ENCODE measurements around the gene SPPL2B. TPM values are rescaled to one million over a fixed set of nuclear protein-coding genes. Genes with fewer than 3 reads are reported as not detected.
A peak's percentile ranks its signal among the peaks of the same experiment; 100 is the strongest.
"Not testable (repeated sequence)": the region's sequence is repeated elsewhere in the genome, so short reads cannot be mapped to it uniquely, and the experiment has no call there.

SPPL2B gene, protein sequence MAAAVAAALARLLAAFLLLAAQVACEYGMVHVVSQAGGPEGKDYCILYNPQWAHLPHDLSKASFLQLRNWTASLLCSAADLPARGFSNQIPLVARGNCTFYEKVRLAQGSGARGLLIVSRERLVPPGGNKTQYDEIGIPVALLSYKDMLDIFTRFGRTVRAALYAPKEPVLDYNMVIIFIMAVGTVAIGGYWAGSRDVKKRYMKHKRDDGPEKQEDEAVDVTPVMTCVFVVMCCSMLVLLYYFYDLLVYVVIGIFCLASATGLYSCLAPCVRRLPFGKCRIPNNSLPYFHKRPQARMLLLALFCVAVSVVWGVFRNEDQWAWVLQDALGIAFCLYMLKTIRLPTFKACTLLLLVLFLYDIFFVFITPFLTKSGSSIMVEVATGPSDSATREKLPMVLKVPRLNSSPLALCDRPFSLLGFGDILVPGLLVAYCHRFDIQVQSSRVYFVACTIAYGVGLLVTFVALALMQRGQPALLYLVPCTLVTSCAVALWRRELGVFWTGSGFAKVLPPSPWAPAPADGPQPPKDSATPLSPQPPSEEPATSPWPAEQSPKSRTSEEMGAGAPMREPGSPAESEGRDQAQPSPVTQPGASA
- 7.7 and 14.3 TPM in 2 replicates for total RNA-seq (2014; rRNA removed; shearing (Covaris generic))

DNA sequence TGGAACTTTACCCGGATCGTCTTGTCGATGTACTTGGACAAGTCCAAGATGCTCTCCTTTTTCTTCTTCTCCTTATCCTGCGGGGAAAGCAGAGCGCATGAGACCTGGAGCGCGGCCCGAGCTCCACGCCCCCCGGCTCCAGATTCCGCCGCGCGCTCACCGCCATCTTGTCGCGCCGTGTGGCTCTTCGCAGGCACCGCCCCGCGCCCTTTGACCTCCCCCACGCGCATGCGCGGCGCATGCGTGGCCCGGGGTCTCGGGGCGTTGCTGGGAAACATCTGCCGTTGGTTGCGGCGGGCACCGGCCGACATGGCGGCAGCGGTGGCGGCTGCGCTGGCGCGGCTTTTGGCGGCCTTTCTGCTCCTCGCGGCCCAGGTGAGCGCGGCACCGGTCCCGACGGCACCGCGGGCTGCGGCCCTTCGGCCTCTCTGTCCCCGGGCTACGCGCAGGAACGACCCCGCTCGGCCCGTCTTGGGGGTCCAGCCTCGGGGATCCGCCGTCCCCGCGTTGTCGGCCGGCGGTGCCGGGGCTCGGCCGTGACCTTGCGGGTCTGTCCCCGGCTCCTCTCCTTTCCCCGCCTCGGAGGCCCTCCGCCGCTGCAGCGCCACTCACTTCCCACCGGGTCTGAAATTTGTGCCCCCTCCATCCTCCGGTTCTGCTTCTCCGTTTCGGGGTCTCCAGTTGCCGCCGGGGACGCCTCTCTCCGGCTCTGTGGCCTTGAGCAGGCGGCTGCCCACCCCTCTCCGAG lies at the start of gene SPPL2B, which contains the start of gene LSM7:
Gene SPPL2B (plus strand): TSS at position 284 of the 748 bp plus-strand sequence. CDS start 26 bp downstream, at position 310.
Gene LSM7 (minus strand): TSS at position 186 of the 748 bp plus-strand sequence. CDS start 20 bp downstream, at position 166.
- DNase-seq = peak; percentile 86 to 91
- Histone ChIP-seq H3K4me3 (peak within 1 kb of the TSS; percentile 90), H3K4me1 (peaks cover 34% of the 10 kb centered on the region), H3K27ac (peak within 1 kb of the TSS; percentile 51), H3K9me3 (replicated peaks) (no peaks in the 10 kb centered on the region), H3K36me3 (peaks cover 7% of the 10 kb centered on the region), H3K27me3 (no peaks in the 10 kb centered on the region)

DNA sequence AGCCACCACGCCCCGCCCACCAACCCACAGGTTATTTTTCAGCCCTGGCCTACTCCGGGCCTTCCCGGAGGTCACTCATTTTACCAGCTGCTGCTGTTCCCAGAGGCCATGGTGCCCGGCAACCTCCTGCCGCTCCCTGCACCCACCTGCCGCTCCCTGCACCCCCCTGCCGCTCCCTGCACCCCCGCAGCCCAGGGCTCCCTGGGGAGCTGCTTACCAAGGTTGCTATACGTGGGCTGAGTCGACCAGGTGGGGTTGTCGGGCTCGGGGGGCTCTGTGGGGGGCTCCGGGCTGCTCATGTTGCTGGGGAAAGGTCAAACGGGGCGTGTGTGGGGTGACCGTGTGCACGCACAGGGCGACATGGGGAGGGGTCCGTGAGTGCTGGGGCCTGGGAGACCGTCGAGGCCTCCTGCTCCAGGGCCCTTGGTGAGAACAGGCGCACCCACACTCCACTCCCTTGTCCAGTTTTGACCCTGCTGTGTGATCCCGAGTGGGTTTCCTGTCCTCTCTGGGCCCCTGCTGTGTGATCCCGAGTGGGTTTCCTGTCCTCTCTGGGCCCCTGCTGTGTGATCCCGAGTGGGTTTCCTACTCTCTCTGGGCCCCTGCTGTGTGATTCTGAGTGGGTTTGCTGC lies 47.7 kb upstream of the SPPL2B start:
- no peak for DNase-seq
- Histone ChIP-seq H3K9me3 (replicated peaks) (no peaks in the 10 kb centered on the region), H3K36me3 (no peaks in the 10 kb centered on the region), H3K27ac (no peak overlapping the region), H3K4me1 (peaks cover 3% of the 10 kb centered on the region; the same call in 1 of the 2 replicates), H3K27me3 (no peaks in the 10 kb centered on the region), H3K4me3 (no peak overlapping the region)

DNA sequence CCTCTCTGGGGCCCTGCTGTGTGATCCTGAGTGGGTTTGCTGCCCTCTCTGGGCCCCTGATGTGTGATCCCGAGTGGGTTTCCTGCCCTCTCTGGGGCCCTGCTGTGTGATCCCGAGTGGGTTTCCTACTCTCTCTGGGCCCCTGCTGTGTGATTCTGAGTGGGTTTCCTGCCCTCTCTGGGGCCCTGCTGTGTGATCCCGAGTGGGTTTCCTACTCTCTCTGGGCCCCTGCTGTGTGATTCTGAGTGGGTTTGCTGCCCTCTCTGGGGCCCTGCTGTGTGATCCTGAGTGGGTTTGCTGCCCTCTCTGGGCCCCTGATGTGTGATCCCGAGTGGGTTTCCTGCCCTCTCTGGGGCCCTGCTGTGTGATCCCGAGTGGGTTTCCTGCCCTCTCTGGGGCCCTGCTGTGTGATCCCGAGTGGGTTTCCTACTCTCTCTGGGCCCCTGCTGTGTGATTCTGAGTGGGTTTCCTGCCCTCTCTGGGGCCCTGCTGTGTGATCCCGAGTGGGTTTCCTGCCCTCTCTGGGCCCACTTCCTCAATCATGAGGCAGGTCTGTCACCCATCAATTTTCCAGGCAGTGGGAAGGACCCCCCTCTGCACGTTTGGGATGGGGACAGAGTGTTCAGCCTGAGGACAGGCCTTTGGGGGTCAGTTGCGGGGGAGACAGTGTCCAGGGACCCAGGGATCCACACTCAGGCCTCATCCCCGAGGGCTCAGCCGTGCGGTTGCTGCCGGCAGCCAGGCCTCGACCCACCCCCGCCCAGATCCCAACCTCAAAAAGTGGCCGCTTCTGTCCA lies 47.0 kb upstream of the SPPL2B start:
- H3K27ac ChIP-seq; DNase-seq; H3K9me3 ChIP-seq (replicated peaks); H3K4me1 ChIP-seq; H3K36me3 ChIP-seq; H3K27me3 ChIP-seq: not testable (repeated sequence)
- peak overlapping the region; percentile 45 for H3K4me3 ChIP-seq

DNA sequence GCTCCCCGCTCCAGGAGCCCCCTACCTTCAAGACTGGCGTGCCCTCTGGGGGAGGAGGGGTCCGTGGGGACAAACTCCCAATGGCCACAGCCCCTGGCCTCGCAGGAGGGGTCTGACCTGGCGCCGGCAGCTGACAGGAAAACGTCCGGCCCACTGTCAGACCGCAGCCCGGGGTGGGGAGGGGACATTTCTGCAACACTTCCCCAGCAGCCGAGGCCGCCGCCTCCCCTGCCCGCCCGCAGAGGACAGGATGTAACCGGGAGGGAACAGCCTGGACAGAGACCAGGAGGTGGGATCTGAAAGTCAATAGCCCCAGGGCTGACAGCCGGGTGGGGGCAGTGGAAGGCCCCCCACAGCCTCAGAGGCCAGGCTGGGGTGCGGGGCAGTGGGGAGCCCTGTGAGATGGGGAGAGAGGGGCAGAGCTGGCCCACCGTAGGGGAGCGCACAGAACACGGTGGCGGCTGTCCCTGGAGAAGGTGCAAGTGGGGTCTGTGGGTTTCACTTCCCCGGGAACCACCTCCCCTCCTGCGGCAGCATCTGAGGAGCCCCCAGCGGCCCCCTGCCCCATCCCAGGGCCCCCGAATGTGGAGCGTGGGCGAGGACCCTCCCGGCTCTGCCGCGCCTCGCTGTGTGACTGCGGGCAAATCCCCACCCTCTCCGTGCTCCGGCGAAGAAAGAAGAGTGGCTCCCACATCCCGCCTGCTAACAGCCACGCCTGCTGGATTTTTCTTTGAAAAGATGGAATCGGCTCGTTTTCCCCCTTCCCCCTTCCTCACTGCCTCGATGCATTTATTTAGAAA lies 46.2 kb upstream of the SPPL2B start, which contains the start of gene PEAK3:
Gene PEAK3 (minus strand): TSS at position 114 of the 800 bp plus-strand sequence. CDS start 1,244 bp downstream, outside the sequence.
- no peaks in the 10 kb centered on the region for H3K36me3 ChIP-seq
- H3K4me3 ChIP-seq = peak within 1 kb of the TSS; percentile 45
- peak; percentile 80 to 86 for DNase-seq
- no peak within 1 kb of the TSS for H3K27ac ChIP-seq
- H3K4me1 ChIP-seq = peaks cover 3% of the 10 kb centered on the region; the same call in 1 of the 2 replicates
- no peaks in the 10 kb centered on the region for H3K9me3 ChIP-seq (replicated peaks)
- no peaks in the 10 kb centered on the region for H3K27me3 ChIP-seq

DNA sequence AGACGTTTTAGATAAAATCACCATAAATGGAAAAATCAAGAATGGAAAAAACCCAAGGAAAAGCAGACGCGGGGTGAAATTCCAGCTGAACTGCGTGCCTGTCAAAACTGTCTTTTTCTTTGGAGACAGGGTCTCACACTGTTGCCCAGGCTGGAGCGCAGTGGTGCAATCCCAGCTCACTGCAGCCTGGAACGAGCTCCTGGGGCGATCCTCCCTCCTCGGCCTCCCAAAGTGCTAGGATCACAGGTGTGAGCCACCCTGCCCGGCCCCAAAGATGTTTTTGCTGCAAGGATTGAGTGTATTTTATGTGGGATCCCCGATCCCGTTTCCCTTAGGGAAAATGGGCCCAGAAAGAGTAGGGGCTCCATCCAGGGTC lies 45.6 kb upstream of the SPPL2B start:
- H3K4me3 ChIP-seq = no peak overlapping the region

DNA sequence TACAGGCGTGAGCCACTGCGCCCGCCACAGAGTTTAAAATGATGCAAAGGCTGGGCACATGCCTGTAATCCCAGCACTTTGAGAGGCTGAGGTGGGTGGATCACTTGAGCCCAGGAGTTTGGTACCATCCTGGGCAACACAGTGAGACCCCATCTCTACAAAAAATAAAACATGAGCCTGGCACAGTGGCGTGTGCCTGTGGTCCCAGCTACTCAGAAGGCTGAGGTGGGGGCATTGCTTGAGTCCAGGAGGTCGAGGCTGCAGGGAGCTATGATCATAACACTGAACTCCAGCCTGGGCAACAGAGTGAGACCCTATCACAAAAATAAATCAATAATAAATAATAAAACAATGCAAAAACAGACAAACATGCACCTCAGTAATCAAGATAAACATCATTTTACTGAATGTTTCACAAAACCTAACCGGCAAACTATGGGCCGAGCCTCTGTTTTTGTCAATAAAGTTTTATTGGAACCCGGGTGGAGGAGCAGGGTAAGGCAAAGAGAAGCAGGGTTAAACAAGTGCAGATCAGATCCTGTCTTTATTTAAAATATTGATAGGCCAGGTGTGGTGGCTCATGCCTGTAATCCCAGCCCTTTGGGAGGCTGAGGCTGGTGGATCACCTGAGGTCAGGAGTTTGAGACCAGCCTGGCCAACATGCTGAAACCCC lies 44.5 kb upstream of the SPPL2B start:
- peaks cover 3% of the 10 kb centered on the region; the same call in 1 of the 2 replicates for H3K4me1 ChIP-seq
- DNase-seq = no peak
- no peaks in the 10 kb centered on the region for H3K36me3 ChIP-seq
- H3K27me3 ChIP-seq = no peaks in the 10 kb centered on the region; the same call in 1 of the 2 replicates
- no peak overlapping the region for H3K27ac ChIP-seq
- H3K9me3 ChIP-seq (replicated peaks) = no peaks in the 10 kb centered on the region
- no peak overlapping the region for H3K4me3 ChIP-seq

More for the DNA sequence above, 45.6 kb upstream of the SPPL2B start:
- Histone ChIP-seq H3K27me3 (no peaks in the 10 kb centered on the region), H3K4me1 (peaks cover 3% of the 10 kb centered on the region; the same call in 1 of the 2 replicates), H3K9me3 (replicated peaks) (no peaks in the 10 kb centered on the region), H3K27ac (no peak overlapping the region), H3K36me3 (no peaks in the 10 kb centered on the region)
- no peak for DNase-seq

DNA sequence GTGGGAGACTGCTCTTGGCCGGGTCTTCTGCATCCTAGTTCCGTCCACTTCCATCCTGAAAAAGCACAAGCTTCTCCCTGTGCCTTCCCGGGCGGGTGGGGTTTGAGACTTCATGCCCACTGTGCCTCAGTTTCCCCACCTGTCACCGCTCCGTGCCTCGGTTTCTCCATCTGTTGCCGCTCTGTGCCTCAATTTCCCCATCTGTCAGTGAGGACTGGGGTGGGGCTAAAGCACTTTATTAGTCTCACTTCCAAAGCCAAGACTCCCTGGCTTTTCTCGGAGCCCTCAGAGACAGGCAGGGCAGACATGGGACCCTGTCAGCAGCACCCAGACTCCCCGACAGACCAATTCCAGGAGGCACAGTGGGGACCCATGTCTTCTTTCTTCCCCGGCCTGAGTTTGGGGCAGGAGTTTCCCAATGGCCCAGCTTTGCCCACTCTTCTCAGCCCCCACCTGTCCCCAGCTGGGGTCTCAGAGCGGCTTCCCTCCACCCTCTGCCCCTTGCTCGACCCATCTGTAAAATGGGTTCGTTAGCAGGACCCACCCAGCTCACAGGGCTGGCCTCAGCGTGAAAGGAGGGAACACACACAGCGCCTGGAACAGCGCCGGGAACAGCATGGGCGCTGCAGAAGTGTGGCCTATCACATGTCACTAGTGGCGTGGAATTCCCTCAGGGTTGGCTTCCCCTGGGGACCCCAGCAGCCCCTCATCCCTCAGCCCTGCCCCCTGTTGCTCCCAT lies 41.9 kb upstream of the SPPL2B start:
- H3K9me3 ChIP-seq (replicated peaks) = no peaks in the 10 kb centered on the region
- peaks cover 3% of the 10 kb centered on the region; the same call in 1 of the 2 replicates for H3K4me1 ChIP-seq
- H3K4me3 ChIP-seq = no peak overlapping the region
- no peaks in the 10 kb centered on the region for H3K36me3 ChIP-seq
- no peak for DNase-seq
- no peak overlapping the region for H3K27ac ChIP-seq
- no peaks in the 10 kb centered on the region; the same call in 1 of the 2 replicates for H3K27me3 ChIP-seq

DNA sequence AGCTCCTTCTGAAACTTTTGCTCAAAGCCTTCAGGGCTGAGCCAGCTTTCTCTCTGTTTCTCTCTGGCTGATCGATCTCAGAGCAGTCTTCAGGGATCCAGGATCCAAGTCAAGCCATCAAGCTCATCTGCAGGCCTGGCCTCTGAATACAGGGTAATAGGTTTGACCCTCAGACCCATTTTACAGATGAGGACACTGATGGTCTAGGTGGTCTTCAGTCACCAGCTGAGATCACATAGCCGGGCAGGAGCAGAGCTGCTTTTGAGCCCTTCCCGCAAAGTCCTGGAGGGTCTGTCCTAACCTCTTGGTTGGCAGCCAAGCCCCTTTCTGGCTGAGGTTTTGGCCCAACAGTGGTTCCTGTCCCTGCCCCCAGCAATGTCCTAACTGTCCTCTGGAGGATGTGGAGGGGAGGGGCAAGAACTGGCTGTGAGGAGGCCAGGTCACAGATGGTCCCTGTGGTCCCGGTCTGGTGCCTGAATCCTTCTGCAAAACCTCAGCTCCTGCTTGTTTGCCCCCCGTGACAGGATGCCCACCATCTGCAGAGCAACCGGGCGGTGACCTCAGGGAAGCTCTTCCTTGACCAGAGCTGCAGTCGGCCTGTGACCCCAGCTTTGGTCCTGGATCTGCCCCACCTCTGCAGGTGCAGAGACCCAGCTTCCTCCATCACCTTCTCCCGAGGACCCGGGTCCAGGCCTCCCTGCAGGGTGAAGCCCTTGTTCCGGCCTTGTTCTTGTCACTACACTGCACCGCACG lies 40.7 kb upstream of the SPPL2B start:
- no peaks in the 10 kb centered on the region; the same call in 1 of the 2 replicates for H3K27me3 ChIP-seq
- H3K27ac ChIP-seq = no peak overlapping the region
- no peaks in the 10 kb centered on the region for H3K36me3 ChIP-seq
- no peaks in the 10 kb centered on the region for H3K9me3 ChIP-seq (replicated peaks)
- H3K4me1 ChIP-seq = no peaks in the 10 kb centered on the region
- DNase-seq = no peak
- no peak overlapping the region for H3K4me3 ChIP-seq

DNA sequence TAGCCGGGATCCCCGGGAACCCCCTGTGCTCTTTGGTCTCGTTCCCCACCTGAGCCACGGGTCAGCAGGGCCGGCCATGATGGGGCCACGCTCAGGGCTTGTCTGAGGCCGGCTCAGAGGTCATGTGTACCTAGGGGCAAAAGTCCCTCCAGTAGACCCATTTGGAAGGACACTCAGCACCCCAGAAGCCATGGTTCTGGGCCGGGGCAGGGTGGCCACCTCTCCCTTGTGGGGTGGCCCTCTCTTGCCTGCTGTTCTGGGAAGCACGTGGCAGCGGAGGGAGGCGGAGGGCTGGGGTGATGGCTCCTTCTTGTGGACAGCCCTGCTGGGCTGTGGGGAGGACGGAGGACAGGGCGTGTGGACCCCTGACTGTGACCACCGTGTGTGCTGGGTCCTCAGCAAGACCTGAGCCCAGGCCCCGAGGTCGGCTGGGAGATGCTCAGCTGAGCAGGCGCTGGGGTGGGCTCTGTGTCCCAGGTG lies 40.1 kb upstream of the SPPL2B start:
- Histone ChIP-seq H3K36me3 (no peaks in the 10 kb centered on the region), H3K27ac (no peak overlapping the region), H3K4me3 (no peak overlapping the region), H3K4me1 (no peaks in the 10 kb centered on the region), H3K9me3 (replicated peaks) (no peaks in the 10 kb centered on the region), H3K27me3 (no peaks in the 10 kb centered on the region; the same call in 1 of the 2 replicates)
- no peak for DNase-seq

DNA sequence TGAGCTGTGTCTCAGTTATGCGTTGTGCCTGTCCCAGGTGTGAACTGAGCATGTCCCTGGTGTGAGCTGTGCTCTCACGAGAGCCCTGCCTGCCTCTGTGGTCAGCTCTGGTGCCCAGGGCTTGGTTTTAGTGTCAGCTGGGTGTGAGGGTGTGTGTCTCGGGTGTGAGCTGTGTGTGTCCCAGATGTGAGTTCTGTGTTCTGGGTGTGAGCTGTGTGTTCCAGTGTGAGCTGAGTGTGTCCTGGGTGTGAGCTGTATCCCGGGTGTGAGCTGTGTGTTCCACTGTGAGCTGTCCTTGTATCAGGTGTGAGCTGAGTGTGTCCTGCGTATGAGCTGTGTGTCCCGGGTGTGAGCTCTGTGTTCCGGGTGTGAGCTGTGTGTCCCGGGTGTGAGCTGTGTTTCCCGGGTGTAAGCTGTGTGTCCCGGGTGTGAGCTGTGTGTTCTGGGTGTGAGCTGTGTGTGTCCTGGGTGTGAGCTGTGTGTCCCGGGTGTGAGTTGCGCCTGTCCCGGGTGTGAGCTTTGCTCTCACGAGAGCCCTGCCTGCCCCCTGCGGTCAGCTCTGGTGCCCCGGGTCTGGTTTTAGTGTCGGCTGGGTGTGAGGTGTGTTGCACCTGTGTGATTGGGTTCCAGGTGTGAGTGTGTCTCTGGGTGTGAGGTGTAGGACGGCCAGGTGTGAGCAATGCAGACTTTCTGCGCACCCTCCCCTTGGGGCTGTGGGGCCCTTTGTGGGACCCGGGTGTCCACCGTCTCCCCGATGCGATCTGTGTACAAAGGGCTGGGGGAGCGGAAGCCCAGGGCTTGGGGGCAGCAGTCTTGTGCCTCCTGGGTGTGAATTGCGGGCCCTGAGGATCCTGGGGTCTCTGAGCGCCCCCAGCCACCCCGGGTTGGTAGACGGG lies 39.4 kb upstream of the SPPL2B start:
- H3K27ac ChIP-seq = no peak overlapping the region
- no peaks in the 10 kb centered on the region; the same call in 1 of the 2 replicates for H3K27me3 ChIP-seq
- no peak for DNase-seq
- H3K9me3 ChIP-seq (replicated peaks) = no peaks in the 10 kb centered on the region
- no peak overlapping the region for H3K4me3 ChIP-seq
- no peaks in the 10 kb centered on the region for H3K36me3 ChIP-seq
- no peaks in the 10 kb centered on the region for H3K4me1 ChIP-seq
